HUDEP-2 (cell line): ENCODE measurements around the gene PIK3C2G.
"Not testable (repeated sequence)": the region's sequence is repeated elsewhere in the genome, so short reads cannot be mapped to it uniquely, and the experiment has no call there.

Experiments
- DNase-seq, 76 experiments: peaks; one replicate each; lab custom pipeline; 2025; ENCODE audit not compliant: unreplicated experiment in 76 of 76; lab: John Stamatoyannopoulos, UW

PIK3C2G gene

DNA sequence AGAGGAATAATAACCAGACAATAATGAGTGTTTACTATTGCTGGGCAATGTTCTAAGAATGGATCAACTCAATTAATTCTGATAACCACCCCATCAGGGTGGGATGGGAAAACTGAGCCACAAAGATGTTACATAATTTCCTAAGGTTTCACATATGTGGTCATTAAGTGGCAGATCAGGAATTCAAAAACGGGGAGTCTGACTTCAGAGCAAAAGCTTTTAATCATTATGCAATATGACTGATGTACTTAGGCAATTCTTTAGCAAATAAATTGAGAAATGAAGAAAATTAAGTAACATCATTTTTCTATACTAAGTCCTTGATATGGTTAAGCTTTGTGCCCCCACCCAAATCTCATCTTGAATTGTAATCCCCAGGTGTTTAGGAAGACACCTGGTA lies 423.1 kb downstream of the PIK3C2G start:
- no peak for DNase-seq

DNA sequence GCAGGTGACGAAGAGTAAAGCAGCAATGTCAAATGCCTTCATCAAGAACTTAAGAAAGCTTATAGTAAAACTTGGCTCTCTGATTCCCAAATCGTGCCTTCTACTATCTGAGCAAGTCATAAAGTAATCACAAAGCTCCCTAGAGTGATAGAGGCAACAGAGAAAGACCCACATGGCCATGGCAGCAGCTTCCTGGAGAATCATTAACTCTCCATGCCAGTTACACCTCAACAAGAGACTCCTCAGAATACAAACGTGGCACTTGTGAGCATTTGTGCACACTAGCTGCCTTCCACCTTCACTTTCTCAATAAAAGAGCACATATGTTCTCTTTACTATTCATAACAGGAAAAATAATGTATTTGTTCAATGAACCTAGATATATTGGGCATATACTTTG lies 428.5 kb downstream of the PIK3C2G start:
- DNase-seq = no peak

GRCh38 chr12:18690653-18691052 lies 429.3 kb downstream of the PIK3C2G start:
- no peak for DNase-seq

DNA sequence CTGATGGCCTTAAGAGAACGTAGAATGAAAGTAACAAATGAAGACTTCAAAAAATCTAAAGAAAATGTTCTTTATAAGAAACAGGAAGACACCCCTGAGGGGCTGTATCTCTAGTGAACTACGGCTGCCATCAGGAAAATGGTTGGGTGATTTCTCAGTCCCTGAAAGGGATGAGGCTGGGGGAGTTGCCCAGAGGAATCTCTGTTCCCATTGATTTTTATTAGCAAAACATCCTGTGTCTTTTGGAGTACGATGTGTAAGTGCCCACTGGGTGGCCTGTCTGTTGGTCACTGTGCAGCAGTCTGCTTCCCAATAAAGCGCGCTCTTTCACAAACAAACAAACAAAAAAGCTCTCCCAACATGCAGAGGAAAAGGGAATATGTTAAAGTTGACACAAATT lies 432.7 kb downstream of the PIK3C2G start:
- not testable (repeated sequence) for DNase-seq

DNA sequence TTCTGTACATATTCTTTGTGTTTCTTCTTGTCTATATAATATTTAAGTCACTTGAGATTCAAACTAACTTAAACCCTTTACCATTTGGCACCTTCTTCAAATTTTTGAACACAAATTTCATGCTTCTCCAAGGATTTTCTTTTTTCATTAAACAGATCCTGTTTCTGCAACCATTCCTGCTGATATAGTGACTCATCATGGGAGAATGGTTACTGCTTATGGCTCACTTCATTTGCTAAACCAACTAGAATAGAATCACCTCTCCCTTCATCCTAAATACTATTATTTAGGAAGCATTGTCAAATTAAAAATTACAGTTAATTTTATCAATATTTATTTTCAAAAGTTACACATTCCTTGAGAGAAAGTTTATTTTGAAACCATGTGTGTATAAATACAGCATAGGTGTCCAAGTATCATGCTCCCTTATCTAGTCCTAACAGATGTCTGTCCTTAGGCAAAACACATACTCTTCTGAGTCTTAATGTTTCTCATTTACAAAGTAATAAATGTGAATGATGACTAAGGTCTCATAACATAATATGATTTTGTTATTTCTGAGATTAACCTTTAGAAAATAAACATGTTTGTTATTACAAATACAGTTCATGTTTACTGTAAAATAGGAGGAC lies 435.8 kb downstream of the PIK3C2G start:
- DNase-seq = no peak
